SU-DHL-6 (cell line): ENCODE results near the gene PLCB1.

ENCODE experiments used
- EZH2phosphoT487 ChIP-seq: fragments of 200-600 bp; sonication (generic), shearing (Covaris generic); conservative IDR thresholded peaks from 2 replicates; pipeline ENCODE4 v1.6.1; 2018; ENCODE audit warnings: mild to moderate bottlenecking, antibody characterized with exemption, low read length, moderate library complexity, mixed read lengths
- TF ChIP-seq, protein P1 (sequence below): fragments of 200-600 bp; sonication (generic); IDR thresholded peaks from one replicate; pipeline ENCODE4 v1.5.1; 2017; ENCODE audit warnings: antibody characterized with exemption, mild to moderate bottlenecking, low read length, moderate library complexity; ENCODE audit not compliant: insufficient read depth, poor library complexity, severe bottlenecking

DNA sequence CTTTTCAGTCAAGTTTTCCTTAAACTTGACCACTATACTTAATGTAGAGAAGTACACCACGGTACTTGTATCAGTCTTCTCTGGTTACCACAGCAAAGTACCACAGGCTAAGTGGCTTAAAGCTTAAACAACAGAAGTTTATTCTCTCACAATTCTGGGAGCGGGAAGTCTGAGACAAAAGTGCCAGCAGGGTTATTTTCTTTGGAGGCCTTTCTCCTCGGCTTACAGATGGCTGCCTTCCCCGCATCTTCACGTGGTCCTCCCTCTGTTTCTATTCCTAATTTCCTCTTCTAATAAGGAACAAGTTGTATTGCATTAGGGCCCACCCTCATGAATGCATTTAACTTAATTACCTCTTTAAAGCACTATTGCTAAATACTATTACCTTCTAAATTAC is 258.0 kb downstream of the PLCB1 start:
- TF ChIP-seq, protein P1, sequence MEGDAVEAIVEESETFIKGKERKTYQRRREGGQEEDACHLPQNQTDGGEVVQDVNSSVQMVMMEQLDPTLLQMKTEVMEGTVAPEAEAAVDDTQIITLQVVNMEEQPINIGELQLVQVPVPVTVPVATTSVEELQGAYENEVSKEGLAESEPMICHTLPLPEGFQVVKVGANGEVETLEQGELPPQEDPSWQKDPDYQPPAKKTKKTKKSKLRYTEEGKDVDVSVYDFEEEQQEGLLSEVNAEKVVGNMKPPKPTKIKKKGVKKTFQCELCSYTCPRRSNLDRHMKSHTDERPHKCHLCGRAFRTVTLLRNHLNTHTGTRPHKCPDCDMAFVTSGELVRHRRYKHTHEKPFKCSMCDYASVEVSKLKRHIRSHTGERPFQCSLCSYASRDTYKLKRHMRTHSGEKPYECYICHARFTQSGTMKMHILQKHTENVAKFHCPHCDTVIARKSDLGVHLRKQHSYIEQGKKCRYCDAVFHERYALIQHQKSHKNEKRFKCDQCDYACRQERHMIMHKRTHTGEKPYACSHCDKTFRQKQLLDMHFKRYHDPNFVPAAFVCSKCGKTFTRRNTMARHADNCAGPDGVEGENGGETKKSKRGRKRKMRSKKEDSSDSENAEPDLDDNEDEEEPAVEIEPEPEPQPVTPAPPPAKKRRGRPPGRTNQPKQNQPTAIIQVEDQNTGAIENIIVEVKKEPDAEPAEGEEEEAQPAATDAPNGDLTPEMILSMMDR = no peak
- TF ChIP-seq EZH2phosphoT487 = no peak
